Endodermal cell (in vitro differentiated cells): ENCODE results near the gene RAB3D. TPM values are rescaled to one million over a fixed set of nuclear protein-coding genes. Genes with fewer than 3 reads are reported as not detected.

Experiments used
- DNase-seq: peaks from one replicate; pipeline ENCODE4 v3.0.0-alpha.2; 2017
- H3K27ac ChIP-seq: 2 replicates; pipeline ENCODE4 v1.5.1; 2013; ENCODE audit warnings: mild to moderate bottlenecking, low read depth, low read length, moderate library complexity
- H3K27me3 ChIP-seq: 2 replicates; pipeline ENCODE4 v1.6.1; 2013; ENCODE audit warnings: mild to moderate bottlenecking, low read length, moderate library complexity; ENCODE audit not compliant: insufficient read depth, control insufficient read depth, poor library complexity, severe bottlenecking
- H3K36me3 ChIP-seq: 2 replicates; pipeline ENCODE4 v1.7.0; 2013; ENCODE audit warnings: mild to moderate bottlenecking, low read length, moderate library complexity; ENCODE audit not compliant: control insufficient read depth, insufficient read depth
- H3K4me1 ChIP-seq: one replicate; pipeline ENCODE4 v1.7.0; 2013; ENCODE audit warnings: low read length; ENCODE audit not compliant: control insufficient read depth, insufficient read depth
- H3K4me3 ChIP-seq: 2 replicates; pipeline ENCODE4 v1.5.1; 2013; ENCODE audit warnings: mild to moderate bottlenecking, low read length, moderate library complexity
- H3K9ac ChIP-seq: 2 replicates; pipeline ENCODE4 v1.6.1; 2013; ENCODE audit warnings: mild to moderate bottlenecking, low read length, moderate library complexity; ENCODE audit not compliant: poor library complexity, severe bottlenecking; ENCODE audit errors: extremely low read depth
- H3K9me3 ChIP-seq: 2 replicates; pipeline ENCODE4 v1.6.1; 2013; ENCODE audit warnings: mild to moderate bottlenecking, low read length, moderate library complexity; ENCODE audit not compliant: control insufficient read depth
- H3K27ac Mint-ChIP-seq: 2 replicates; pipeline ENCODE4 v1.8.0; 2020; ENCODE audit warnings: mixed read lengths
- H3K27me3 Mint-ChIP-seq: 2 replicates; pipeline ENCODE4 v1.8.0; 2021; ENCODE audit warnings: mild to moderate bottlenecking, mixed read lengths; ENCODE audit not compliant: insufficient read depth
- H3K36me3 Mint-ChIP-seq: 2 replicates; pipeline ENCODE4 v1.8.0; 2020; ENCODE audit warnings: low read depth, mixed read lengths
- H3K4me1 Mint-ChIP-seq: 2 replicates; pipeline ENCODE4 v1.8.0; 2020; ENCODE audit warnings: mixed read lengths
- H3K4me3 Mint-ChIP-seq: 2 replicates; pipeline ENCODE4 v1.8.0; 2020; ENCODE audit warnings: mild to moderate bottlenecking, moderate library complexity, mixed read lengths
- H3K9me3 Mint-ChIP-seq: 2 replicates; pipeline ENCODE4 v1.8.0; 2020; ENCODE audit warnings: mild to moderate bottlenecking, mixed read lengths
- CTCF ChIP-seq: fragments of 200-600 bp; sonication (generic); conservative IDR thresholded peaks from 2 replicates; pipeline ENCODE4 v1.5.0; 2021; ENCODE audit warnings: antibody characterized with exemption, mild to moderate bottlenecking
- WGBS, 2 experiments: methylation state at CpG; one replicate each; pipeline versions ENCODE4 v1.1.5 to v1.1.7; 2013; ENCODE audit warnings: missing lambda C conversion rate in 2 of 2, mixed read lengths in 1 of 2; ENCODE audit not compliant: insufficient coverage in 1 of 2, insufficient read length in 1 of 2; 5-methylcytosine and 5-hydroxymethylcytosine counted together
- total RNA-seq, 2 donors: library from RNA; stranded (reverse); fragmentation: NEBNext Ultra II Directional in 1 of 2; extraction: Animal tissue kit (Norgen Biotek cat#: 25700) in 1 of 2; gene quantifications; 2 replicates in 1 of 2; 3 replicates in 1 of 2; pipeline ENCODE4 v1.2.1, GENCODE V29; 2021

Gene RAB3D
- total RNA-seq, 2 donors from 2014 or later: 37.2 to 43.2 TPM

DNA sequence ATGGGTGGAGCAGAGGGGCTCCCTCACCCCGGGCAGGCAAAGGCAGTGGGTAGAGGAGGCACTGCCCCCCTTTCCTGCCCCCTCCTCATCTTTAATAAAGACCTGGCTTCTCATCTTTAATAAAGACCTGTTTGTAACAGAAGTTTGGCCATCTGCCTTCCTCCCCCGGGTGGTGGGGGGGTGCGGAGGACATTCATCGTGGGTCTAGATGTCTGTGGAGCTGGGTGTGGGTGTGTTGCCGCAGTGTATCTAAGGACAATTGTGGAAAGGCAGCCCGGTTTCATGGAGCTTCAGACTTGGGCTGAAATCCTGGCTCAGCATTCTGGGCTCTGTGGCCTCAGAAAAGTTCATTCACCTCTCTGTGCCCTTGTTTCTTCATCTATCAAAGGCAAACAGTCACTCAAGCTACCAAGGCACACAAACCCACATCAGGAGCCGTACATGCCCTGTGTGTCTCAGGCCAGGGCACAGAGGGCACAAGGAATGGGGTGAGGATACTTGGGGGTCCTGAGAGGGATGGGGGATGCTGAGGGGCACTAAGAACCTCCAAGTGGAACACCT, 26.2 kb upstream of the RAB3D start:
- Histone ChIP-seq H3K4me1 (no peaks in the 10 kb centered on the region), H3K36me3 (no peaks in the 10 kb centered on the region), H3K9me3 (no peaks in the 10 kb centered on the region), H3K27ac (no peak overlapping the region), H3K4me3 (no peak overlapping the region), H3K27me3 (peaks cover 6% of the 10 kb centered on the region), H3K9ac (no peak overlapping the region)
- Mint-ChIP-seq H3K27me3 (peaks cover 10% of the 10 kb centered on the region), H3K9me3 (no peaks in the 10 kb centered on the region), H3K36me3 (peaks cover 8% of the 10 kb centered on the region), H3K4me1 (no peaks in the 10 kb centered on the region), H3K27ac (no peak overlapping the region), H3K4me3 (no peak overlapping the region)
- no peak for DNase-seq
- no peak for TF ChIP-seq CTCF
- 94 to 96% methylated on average over 3 to 7 of the region's 7 CpGs for WGBS, 2 experiments

DNA sequence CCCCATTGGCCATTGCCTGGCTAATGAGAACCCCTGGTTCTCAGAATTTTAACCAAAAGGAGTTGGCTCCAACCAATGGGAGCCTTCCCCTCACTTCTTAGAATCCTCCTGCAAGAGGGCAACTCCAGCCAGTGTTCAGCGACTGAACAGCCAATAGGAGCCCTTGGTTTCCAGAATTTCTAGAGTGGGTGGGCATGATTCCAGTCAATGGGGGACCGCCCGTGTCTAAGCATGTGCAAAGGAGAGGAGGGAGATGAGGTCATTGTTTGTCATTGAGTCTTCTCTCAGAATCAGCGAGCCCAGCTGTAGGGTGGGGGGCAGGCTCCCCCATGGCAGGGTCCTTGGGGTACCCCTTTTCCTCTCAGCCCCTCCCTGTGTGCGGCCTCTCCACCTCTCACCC, 25.5 kb upstream of the RAB3D start:
- Mint-ChIP-seq H3K27me3 (peaks cover 17% of the 10 kb centered on the region), H3K4me3 (no peak overlapping the region), H3K4me1 (no peaks in the 10 kb centered on the region), H3K36me3 (peaks cover 8% of the 10 kb centered on the region), H3K9me3 (no peaks in the 10 kb centered on the region), H3K27ac (no peak overlapping the region)
- peaks cover 6% of the 10 kb centered on the region for H3K27me3 ChIP-seq
- TF ChIP-seq CTCF: no peak
- no peak overlapping the region for H3K9ac ChIP-seq
- DNase-seq: no peak
- WGBS, 2 experiments: 91 to 100% methylated on average over 3 to 5 of the region's 5 CpGs
- no peaks in the 10 kb centered on the region for H3K4me1 ChIP-seq
- no peak overlapping the region for H3K27ac ChIP-seq
- H3K9me3 ChIP-seq: no peaks in the 10 kb centered on the region
- H3K4me3 ChIP-seq: no peak overlapping the region
- no peaks in the 10 kb centered on the region for H3K36me3 ChIP-seq

GRCh38 chr19:11364296-11364904, 24.9 kb upstream of the RAB3D start:
- Mint-ChIP-seq H3K27ac (no peak overlapping the region), H3K4me3 (no peak overlapping the region), H3K9me3 (no peaks in the 10 kb centered on the region), H3K4me1 (no peaks in the 10 kb centered on the region), H3K36me3 (peaks cover 8% of the 10 kb centered on the region), H3K27me3 (peaks cover 22% of the 10 kb centered on the region)
- Histone ChIP-seq H3K4me1 (no peaks in the 10 kb centered on the region), H3K36me3 (no peaks in the 10 kb centered on the region), H3K9me3 (no peaks in the 10 kb centered on the region), H3K9ac (no peak overlapping the region), H3K27me3 (peaks cover 6% of the 10 kb centered on the region), H3K4me3 (no peak overlapping the region), H3K27ac (no peak overlapping the region)
- no peak for DNase-seq
- no peak for TF ChIP-seq CTCF
- 92 to 95% methylated on average over 10 to 28 of the region's 28 CpGs for WGBS, 2 experiments
